Myocyte (in vitro differentiated cells): ENCODE results near the gene PTPRD. TPM values are rescaled to one million over a fixed set of nuclear protein-coding genes. Genes with fewer than 3 reads are reported as not detected.

Experiments used
- DNase-seq: peaks from one replicate; pipeline ENCODE4 v3.0.0-alpha.2; 2012; ENCODE audit warnings: low read depth
- polyA plus RNA-seq: library from polyadenylated mRNA; unstranded; fragments of >200 nt; gene quantifications from one replicate; pipeline ENCODE4 v1.2.1, GENCODE V29; 2012; ENCODE audit warnings: missing spikeins
- total RNA-seq: library from RNA; depleted of rRNA; stranded (reverse); fragments of >200 nt; gene quantifications from 2 replicates; pipeline ENCODE4 v1.2.3, GENCODE V29; 2014

PTPRD gene
- total RNA-seq: not detected in 2 replicates
- not detected for polyA plus RNA-seq

DNA sequence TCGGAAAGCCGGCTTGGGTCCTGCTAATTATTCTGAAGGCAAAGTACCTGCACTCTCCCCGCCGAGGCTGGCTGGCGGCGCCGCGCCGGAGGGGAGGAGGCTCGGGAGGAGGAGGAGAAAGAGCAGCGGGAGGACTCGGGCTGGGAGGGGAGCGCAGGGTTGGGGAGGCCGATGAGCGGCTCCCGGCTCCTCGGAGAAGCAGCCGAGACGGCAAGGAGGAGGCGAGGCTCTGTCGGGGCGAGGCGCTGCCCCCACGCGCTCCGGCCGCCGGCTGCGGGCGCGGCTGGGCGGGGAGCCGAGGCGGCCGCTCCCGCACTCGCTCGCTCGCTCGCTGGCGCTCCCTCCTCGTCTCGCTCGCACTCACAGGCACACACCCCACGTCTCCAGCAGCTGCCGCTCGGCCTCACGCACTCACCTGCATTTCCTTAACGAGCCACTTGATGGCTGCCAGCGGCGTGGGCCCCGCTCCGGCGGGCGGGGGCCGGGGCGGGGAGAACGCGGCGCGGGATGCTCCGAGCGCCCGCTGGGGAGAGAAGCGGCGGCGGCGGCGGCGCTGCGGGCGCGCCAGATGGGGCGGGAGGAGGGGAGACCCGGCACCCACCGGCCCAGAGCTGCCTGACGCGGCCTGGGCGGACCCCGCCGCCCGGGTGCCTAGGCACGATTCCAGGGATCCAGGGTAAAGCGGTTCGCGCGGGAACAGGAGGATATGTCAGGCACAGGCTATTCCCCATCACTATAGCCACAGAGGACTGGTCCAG lies at the start of gene PTPRD:
Gene PTPRD (minus strand): TSS at position 362 of the 758 bp plus-strand sequence.
- DNase-seq: peak; percentile 8

DNA sequence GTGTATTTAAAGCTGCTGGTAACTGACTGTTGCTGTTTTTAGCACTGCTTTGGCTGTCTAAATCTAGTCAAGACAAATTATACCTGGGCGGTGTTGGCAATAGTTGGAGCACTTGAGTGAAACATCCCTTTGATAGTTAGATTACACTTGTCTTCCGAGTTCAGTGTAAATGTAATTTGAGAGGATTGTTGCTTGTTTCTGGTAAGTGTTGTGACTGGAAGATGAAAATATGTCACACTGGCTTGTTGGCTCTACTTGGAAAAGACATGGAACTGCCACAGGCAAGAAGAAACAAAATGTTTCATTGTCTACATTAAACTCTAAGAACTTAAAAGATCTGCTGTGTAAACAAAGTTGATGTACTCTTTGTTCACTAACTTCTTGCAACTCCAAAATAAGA lies 49.2 kb upstream of the PTPRD start:
- no peak for DNase-seq

DNA sequence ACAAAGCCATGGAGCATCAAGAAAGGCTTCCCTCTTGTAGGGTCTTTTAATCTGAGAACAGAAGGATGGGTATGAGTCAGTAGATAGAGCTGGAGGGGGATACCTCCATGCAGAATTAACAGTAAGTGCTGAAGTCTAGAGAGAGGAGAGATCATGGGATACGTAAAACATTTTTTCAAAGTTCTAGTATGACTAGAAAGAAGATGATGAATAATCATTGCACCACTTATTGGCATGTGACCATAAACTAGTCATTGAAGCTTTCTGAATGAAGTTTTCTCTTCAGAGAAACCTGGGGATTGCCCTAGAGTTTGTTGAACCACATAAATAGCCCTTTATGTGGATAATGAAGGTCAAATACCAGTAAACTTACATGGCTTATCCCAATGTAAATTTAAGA lies 48.6 kb upstream of the PTPRD start:
- DNase-seq: no peak

DNA sequence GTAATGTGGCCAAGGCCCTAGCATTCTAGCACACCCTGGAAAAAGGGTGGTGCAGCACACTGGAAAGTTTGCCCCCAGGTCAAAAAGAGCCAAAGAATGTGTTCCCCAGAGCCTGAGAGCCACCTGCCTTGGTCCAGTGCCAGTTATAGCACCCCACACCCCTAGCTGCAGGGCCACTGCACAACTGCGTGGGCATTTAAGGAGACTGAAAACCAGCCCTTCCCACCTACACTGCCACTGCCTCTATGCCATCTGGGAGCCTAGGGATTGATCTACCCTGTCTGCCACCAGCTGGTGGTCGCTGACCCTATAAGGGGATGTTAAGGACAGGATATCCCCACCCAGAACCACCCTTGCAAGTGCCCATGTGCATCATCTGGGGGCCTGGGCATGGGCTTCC lies 38.2 kb upstream of the PTPRD start:
- DNase-seq: no peak

DNA sequence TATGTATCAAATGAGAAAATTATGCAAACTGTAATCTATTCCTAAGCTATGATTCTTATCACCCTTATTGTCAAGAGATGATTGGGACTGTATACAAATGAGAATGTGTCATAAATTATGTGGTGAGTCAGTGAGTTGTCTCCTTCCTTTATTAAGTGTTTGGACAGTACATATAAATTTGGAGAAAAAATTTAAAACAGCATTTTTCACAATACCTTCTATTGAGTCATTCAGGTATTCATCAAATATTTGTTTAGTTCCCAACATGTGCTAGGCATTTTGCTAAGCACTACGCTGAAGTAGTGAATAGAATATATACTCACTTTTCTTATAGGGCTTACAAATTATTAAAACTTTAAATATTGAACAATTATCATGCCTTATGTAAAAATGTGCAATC lies 36.3 kb upstream of the PTPRD start:
- DNase-seq: no peak

DNA sequence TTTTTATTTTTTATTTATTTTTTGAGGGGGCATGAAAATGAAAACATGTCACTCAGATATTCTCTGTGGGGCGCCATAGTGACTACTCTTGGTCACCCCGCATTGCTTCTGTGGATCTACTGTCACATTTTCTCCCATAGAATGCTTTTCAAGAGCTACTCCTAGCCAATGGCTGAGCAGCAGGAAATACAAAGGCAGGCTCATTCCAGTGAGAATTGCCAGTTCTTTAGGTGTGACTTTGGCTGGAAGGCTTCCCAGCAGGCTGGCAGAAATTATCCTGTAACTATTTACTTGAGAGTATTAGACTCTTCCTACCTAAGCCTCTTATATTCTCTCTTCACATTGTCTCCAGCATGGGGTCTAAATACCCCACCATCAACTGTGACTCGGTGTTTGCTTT lies 21.0 kb upstream of the PTPRD start:
- no peak for DNase-seq

DNA sequence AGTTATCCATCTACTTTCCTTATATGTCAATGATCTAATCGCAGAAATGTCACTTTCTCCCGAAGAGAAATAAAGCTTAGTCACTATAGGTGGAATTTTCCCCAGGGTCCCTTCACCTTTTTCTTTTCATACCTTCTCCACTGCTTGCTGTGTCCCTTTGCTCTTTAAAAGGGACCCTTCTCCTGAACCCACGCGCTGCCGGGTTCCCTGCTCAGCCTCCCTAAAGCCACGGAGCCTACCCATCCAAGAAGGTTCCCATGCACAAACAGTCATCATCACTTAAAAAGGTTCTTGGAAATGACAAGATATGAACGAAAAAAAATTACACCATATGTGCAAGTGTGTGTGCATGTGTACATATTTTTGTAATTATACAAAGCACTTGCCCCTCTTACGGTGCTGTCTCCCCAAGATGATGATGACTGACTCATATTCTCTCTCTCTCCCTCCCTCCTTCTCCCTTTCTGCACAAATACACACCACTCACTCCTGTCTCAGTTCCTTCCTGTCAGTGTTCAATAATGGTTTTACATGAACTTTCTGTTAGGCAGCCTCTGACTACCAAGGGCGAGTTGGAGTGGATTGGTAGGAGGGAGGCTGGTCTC lies 1.5 kb upstream of the PTPRD start:
- no peak for DNase-seq

DNA sequence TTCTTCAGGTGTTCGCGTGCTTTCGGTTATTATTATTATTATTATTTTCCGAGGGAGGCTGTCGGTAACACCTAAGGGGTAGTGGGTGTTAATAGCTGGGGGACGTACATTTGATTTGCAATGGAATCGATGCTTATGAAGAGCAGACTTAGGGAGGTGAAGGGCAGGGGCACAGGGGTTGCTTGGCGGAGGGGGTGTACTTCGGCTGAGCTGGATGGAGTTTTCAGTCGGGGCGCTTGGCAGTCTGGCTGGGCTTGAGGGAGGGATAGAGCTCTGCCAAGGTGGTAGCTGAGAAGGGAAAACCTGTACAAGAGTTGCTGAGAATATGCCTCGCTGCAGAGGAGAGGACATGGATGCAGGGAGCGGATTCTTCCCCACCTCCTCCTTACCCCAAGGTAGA lies 617 bp upstream of the PTPRD start:
- no peak for DNase-seq

- DNase-seq: no peak
Observed at GRCh38 chr9:10605388-10605787, 7.4 kb downstream of the PTPRD start.

DNA sequence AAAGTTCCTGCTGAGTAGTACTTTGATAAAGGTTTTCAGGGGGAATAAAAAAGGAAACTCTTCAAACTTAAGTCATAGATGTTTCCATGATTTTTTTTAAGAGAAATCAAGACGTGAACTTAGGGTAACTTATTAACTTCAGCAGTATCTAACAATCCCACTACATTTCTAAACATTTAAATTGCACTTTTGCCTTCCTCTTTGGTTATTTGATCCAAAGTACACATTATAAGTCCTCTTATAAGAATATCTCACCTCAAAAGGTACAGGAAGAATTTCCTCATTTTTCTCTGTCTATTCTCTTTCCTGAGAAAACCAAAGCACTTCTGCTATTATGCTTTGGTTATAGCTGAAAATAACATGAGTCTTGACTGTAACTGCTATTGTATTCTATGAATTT lies 7.9 kb downstream of the PTPRD start:
- DNase-seq: no peak

DNA sequence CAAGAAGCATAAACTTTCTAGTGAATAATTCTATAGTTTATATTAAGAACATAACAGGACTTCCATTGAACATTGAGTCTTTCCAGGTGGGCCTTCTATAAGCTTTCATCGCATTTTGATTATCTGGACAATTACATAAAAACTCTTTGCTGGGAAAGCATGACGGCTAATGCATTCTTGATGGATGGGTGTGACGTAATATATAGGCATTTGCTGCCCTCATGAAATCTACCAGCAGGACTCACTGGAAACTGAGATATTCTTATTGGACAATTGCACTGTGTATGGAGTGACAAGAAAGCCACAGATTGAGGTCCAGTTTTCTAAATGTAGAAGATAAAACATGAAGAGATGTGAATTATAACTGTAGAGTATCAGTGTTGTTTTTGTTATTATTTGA lies 15.0 kb downstream of the PTPRD start:
- DNase-seq: no peak

DNA sequence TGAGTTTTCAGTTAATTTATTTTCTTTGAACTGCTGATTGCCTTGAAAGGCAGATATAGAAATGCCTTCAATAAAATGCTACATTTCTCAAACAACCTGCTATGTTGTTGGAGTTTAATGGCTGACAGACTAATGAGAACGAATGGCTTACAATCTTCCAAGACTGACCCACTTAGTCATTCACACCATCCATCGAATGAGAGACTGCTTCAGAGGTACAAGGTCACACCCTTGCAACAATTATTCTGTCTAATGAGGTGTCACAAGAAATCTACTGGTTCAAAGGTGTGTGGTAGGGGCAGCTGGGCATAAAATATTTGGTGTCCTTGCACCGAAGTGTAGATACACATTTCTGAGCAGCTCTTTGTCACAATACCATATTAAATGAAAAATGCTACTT lies 18.3 kb downstream of the PTPRD start:
- DNase-seq: no peak

GRCh38 chr9:10586407-10586806 lies 26.4 kb downstream of the PTPRD start:
- DNase-seq: no peak

- no peak for DNase-seq
Observed at GRCh38 chr9:10571699-10572098, 41.1 kb downstream of the PTPRD start.

DNA sequence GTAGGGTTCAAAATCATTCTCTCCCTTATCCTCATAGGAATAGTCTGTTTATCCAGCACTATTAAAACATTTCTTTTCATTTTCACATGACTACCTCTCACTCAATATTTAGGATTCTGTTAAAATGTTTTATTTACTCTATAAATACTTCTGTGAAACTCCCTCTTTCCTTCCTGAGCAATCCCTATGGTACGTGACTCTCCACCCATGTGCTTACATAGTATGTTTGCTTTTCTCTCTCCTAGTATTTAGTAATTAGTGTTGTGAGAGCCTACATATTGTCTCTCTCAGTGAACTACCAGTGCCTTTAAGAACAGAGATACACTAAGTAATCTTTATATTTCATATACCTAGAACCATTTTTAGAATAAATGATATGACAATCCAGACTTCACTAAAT lies 46.0 kb downstream of the PTPRD start:
- DNase-seq: no peak

DNA sequence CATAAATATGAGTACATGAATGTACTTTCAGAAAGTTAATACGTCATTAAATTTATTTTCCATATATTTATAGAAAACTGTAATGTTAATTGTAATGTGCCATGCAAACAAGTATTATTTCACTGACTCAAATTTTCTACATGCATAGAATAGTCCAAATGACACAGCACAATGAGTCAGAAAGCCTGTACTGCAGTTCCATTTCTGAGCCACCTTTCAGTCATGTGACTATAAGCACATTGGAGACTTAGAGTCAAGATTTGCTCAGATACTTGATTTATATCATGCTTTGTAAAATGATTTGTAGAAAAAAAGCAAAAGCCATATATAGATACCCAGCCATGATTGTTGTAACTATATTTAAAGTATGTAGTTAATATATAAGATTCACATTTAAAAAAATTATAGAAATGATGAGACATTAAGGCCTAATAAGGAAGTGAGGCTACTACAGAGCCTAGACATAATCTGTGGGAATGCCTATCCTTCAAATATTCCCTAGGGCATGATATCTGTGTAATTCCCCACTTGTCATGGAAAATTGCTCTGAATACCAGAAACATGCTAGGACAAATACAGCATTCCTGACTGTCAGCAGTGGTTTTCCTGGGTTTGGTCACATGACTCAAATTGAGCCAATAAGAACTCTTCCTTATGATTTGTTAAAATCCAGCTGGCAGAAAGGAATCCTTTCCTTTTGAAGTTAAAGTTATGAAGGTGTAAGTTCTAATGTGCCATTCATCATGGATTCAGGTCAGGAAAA lies 50.0 kb downstream of the PTPRD start:
- no peak for DNase-seq

- no peak for DNase-seq
Observed at GRCh38 chr9:10548348-10548747, 64.5 kb downstream of the PTPRD start.

DNA sequence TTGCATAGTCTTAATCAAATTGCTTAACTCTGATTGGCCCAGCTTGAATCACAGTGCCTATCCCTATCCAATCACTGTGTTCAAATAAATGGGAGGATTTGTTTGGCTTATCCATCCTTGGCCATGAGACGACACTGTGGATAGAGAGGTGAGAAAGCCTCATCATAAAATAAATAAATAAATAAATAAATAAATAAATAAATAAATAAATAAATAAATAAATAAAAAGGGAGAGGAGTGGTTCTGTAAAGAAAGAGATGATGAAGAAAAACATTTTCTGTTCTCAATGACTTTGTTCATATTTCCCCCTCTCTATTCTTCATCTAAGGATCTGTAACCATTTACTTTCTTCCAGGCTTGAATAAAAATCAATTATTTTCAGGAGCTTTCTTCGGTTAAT lies 74.7 kb downstream of the PTPRD start:
- DNase-seq: no peak

DNA sequence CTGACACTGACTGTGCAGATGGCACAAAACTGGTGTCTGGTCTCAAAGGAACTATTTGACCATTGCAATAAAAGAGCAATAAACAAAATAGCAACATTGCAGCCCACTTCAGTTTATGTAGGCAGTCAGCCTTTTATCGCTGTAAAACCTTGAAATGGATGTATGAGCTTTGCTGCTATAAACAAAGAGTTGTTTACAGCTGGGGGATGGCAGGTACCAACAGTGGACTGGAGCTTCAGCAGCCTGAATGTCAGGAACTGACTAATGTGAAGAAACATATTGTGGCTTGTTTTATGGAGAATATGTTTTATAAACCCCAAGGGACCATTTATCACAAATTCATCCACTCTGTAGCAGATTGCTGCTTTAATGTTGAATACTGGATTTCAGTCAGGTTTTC lies 78.0 kb downstream of the PTPRD start:
- DNase-seq: no peak

- DNase-seq: no peak
Observed at GRCh38 chr9:10525972-10526371, 86.8 kb downstream of the PTPRD start.

DNA sequence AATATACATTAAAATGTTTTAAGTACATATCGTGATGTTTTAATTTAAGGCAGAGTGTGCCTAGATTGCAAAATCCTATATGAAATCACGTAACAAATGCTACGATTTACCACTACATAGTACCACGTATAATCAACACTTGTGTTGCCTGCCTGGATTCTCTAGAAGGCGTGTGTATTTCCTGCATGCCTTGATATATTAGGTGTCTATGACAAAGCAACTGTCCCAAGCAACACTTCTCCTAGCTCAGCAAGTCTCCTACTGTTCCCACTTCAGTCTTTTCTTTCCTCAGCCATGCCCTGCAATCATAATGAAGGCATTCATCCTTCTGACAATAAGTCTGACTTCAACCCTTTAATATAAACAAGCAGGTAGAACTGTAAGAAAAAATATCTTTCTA lies 89.6 kb downstream of the PTPRD start:
- DNase-seq: no peak

DNA sequence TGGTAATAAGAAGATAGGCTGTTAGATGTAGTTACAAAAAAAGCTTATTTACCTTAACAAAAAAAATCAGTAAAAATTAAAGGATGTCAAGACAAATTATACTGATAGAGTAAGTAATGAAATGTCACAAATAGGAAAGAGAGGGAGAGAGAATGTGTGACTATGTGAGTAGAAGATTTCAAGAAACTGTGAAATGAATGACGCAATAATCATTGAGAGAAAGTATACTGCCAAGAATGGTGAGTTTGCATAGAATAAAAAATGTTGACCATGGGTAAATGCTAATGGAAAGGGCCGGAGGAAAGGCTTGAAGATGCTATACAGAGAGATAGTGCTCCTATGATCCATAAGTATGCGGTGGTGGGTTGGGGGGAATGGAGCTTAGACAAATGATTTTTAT lies 100.7 kb downstream of the PTPRD start:
- DNase-seq: no peak

DNA sequence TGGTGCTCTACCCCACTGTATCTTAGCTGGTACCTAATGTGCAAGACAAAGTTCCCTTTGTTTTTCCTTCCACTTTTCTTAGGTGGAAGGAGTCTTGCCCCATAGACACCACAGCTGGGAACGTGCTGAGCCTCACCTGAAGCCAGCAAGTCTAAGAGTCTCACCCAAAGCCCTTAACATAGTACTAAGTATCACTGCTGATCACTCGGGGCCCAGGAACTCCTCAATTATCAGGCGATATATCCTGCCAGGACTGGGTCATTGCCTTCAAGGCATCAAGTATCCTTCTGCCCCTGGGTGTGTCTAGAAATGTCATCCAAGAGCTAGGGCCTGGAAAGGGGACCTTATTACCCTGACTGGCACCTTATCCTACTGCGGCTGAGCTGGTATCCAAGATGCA lies 123.9 kb downstream of the PTPRD start:
- no peak for DNase-seq
